HEK293 (cell line): ENCODE results near the gene PACS1.
"Not testable (repeated sequence)": the region's sequence is repeated elsewhere in the genome, so short reads cannot be mapped to it uniquely, and the experiment has no call there.

ENCODE experiments used
- CTCF ChIA-PET: fragments of 350-600 bp; formaldehyde crosslinking; extraction: SDS; loops from one replicate; lab custom pipeline; 2021; ENCODE audit warnings: antibody characterized with exemption; lab: Yijun Ruan, JAX
- POLR2A ChIA-PET: fragments of 300-600 bp; formaldehyde crosslinking; extraction: SDS; loops from one replicate; lab custom pipeline; 2020; ENCODE audit warnings: antibody characterized with exemption, inconsistent platforms; lab: Yijun Ruan, JAX
- H3K27ac ChIP-seq: fragments of 200-500 bp; sonication (Bioruptor generic); 2 replicates; pipeline ENCODE4 v1.5.1; 2014; ENCODE audit warnings: low read depth, low read length, control low read depth, inconsistent platforms; ENCODE audit errors: extremely low read depth
- H3K36me3 ChIP-seq, 2 experiments: fragments of 200-500 bp in 1 of 2; sonication (Bioruptor generic) in 1 of 2; 1 replicate in 1 of 2; 2 replicates in 1 of 2; pipeline ENCODE4 v1.5.1; 2014 to 2017; ENCODE audit warnings: inconsistent platforms in 2 of 2, low read length in 2 of 2; ENCODE audit not compliant: control insufficient read depth in 2 of 2, insufficient read depth in 1 of 2
- H3K4me1 ChIP-seq: fragments of 200-500 bp; sonication (Bioruptor generic); 2 replicates; pipeline ENCODE4 v1.5.1; 2014; ENCODE audit warnings: mild to moderate bottlenecking, low read length, inconsistent platforms; ENCODE audit not compliant: control insufficient read depth, insufficient read depth
- H3K4me3 ChIP-seq: 2 replicates; pipeline ENCODE4 v1.5.1; 2011; ENCODE audit warnings: low read depth, mild to moderate bottlenecking, control low read depth, low read length, moderate library complexity
- H3K9me3 ChIP-seq: fragments of 200-500 bp; sonication (Bioruptor generic); 2 replicates; pipeline ENCODE4 v1.5.1; 2014; ENCODE audit warnings: low read depth, low read length, inconsistent platforms; ENCODE audit not compliant: control insufficient read depth, insufficient read depth
- KLF8 ChIP-seq: fragments of 450-650 bp; formaldehyde crosslinking; IDR thresholded peaks from 2 replicates; pipeline ENCODE4 v1.5.1; 2016; ENCODE audit warnings: missing biosample characterization, missing genetic modification characterization
- SALL2 ChIP-seq: fragments of 450-650 bp; formaldehyde crosslinking; IDR thresholded peaks from 2 replicates; pipeline ENCODE4 v1.5.0; 2017; ENCODE audit warnings: missing biosample characterization, mild to moderate bottlenecking, missing genetic modification characterization, borderline replicate concordance
- ZBTB21 ChIP-seq: fragments of 450-650 bp; formaldehyde crosslinking; IDR thresholded peaks from 2 replicates; pipeline ENCODE4 v1.5.1; 2017; ENCODE audit warnings: missing biosample characterization, missing genetic modification characterization
- ZFP3 ChIP-seq: fragments of 450-650 bp; formaldehyde crosslinking; IDR thresholded peaks from 2 replicates; pipeline ENCODE4 v1.5.1; 2016; ENCODE audit warnings: low read depth, missing biosample characterization, missing genetic modification characterization
- ZFP69B ChIP-seq: fragments of 450-650 bp; formaldehyde crosslinking; IDR thresholded peaks from 2 replicates; pipeline ENCODE4 v1.5.1; 2016; ENCODE audit warnings: missing biosample characterization, missing genetic modification characterization
- ZNF146 ChIP-seq: fragments of 450-650 bp; formaldehyde crosslinking; IDR thresholded peaks from 2 replicates; pipeline ENCODE4 v1.5.1; 2016; ENCODE audit warnings: missing biosample characterization, missing genetic modification characterization
- ZNF16 ChIP-seq: fragments of 450-650 bp; formaldehyde crosslinking; IDR thresholded peaks from 2 replicates; pipeline ENCODE4 v1.5.1; 2016; ENCODE audit warnings: low read depth, missing biosample characterization, missing genetic modification characterization
- ZNF175 ChIP-seq: fragments of 450-650 bp; formaldehyde crosslinking; IDR thresholded peaks from 2 replicates; pipeline ENCODE4 v1.5.1; 2016; ENCODE audit warnings: missing biosample characterization, missing genetic modification characterization
- ZNF202 ChIP-seq: fragments of 450-650 bp; formaldehyde crosslinking; IDR thresholded peaks from 2 replicates; pipeline ENCODE4 v1.5.1; 2016; ENCODE audit warnings: missing biosample characterization, missing genetic modification characterization, borderline replicate concordance
- ZNF214 ChIP-seq: fragments of 450-650 bp; formaldehyde crosslinking; IDR thresholded peaks from 2 replicates; pipeline ENCODE4 v1.5.1; 2017; ENCODE audit warnings: missing biosample characterization, mild to moderate bottlenecking, missing genetic modification characterization, borderline replicate concordance
- ZNF24 ChIP-seq: fragments of 450-650 bp; formaldehyde crosslinking; IDR thresholded peaks from 2 replicates; pipeline ENCODE4 v1.5.1; 2016; ENCODE audit warnings: missing biosample characterization, missing genetic modification characterization
- ZNF248 ChIP-seq: fragments of 450-650 bp; formaldehyde crosslinking; IDR thresholded peaks from 2 replicates; pipeline ENCODE4 v1.5.1; 2017; ENCODE audit warnings: missing biosample characterization, missing genetic modification characterization
- ZNF341 ChIP-seq: fragments of 450-650 bp; formaldehyde crosslinking; IDR thresholded peaks from 2 replicates; pipeline ENCODE4; 2016; ENCODE audit warnings: low read depth, missing biosample characterization, missing genetic modification characterization
- ZNF362 ChIP-seq: fragments of 450-650 bp; formaldehyde crosslinking; IDR thresholded peaks from 2 replicates; pipeline ENCODE4 v1.5.1; 2016; ENCODE audit warnings: missing biosample characterization, missing genetic modification characterization
- ZNF530 ChIP-seq: fragments of 450-650 bp; formaldehyde crosslinking; IDR thresholded peaks from 2 replicates; pipeline ENCODE4 v1.5.1; 2016; ENCODE audit warnings: low read depth, missing biosample characterization, missing genetic modification characterization
- ZNF670 ChIP-seq: fragments of 450-650 bp; formaldehyde crosslinking; IDR thresholded peaks from 2 replicates; pipeline ENCODE4 v1.5.1; 2016; ENCODE audit warnings: missing biosample characterization, missing genetic modification characterization, low read depth
- TF ChIP-seq, protein P1 (sequence below): fragments of 450-650 bp; formaldehyde crosslinking; IDR thresholded peaks from 2 replicates; pipeline ENCODE4 v1.5.1; 2016; ENCODE audit warnings: missing biosample characterization, missing genetic modification characterization
- TF ChIP-seq, protein P2 (sequence below): fragments of 450-650 bp; formaldehyde crosslinking; IDR thresholded peaks from 2 replicates; pipeline ENCODE4 v1.5.1; 2016; ENCODE audit warnings: missing biosample characterization, missing genetic modification characterization

The PACS1 gene

DNA sequence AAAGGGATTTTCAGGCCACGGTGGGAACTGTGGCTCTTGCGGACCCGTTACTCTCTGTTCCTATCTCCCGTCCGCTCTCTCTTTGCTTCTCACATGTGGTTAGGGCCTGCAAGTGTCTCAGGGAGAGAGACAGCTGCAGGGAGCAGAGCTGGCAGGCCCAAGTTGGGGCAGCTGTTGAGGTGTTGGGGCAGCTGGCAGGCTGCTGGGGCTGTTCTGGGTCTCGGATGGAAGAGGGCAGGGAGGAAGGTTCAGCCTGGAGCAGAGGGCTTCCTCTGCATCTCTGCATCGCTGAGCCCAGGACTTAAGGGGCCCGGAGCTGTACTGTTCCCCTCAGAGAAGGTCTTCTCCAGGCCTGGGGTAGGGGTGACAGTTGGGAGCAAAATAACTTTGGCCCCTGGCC lies 205.3 kb downstream of the PACS1 start (continued):
- no peak for TF ChIP-seq ZNF248
- no peak for TF ChIP-seq ZNF16

DNA sequence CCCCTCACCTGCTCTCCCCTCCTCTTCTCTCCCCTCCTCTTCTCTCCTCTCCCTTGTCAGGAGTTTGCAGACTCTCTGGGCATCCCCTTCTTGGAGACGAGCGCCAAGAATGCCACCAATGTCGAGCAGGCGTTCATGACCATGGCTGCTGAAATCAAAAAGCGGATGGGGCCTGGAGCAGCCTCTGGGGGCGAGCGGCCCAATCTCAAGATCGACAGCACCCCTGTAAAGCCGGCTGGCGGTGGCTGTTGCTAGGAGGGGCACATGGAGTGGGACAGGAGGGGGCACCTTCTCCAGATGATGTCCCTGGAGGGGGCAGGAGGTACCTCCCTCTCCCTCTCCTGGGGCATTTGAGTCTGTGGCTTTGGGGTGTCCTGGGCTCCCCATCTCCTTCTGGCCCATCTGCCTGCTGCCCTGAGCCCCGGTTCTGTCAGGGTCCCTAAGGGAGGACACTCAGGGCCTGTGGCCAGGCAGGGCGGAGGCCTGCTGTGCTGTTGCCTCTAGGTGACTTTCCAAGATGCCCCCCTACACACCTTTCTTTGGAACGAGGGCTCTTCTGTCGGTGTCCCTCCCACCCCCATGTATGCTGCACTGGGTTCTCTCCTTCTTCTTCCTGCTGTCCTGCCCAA lies 206.0 kb downstream of the PACS1 start:
- CTCF ChIA-PET = interaction anchor here (0.6 kb wide), 1 partner anchor 163 kb away, joined by 3 read pairs; the partner anchor contains the start of gene MRPL11

DNA sequence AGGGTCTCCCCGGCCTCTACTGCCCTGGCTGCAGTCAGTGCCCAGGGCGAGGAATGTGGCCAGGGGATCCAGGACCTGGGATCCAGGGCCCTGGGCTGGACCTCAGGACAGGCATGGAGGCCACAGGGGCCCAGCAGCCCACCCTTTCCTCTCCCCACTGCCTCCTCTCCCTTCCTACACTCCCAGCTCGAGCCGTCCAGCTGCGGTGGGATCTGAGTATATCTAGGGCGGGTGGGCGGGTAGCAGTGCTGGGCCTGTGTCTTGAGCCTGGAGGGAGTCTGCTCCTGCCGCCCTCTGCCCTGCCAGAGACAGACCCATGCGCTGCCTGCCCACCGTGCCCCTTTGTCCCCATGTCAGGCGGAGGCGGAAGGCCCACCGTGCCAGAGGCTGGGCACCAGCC lies 206.5 kb downstream of the PACS1 start:
- not testable (repeated sequence) for H3K9me3 ChIP-seq, H3K27ac ChIP-seq, H3K4me3 ChIP-seq, H3K4me1 ChIP-seq
- POLR2A ChIA-PET = interaction anchor here (1.6 kb wide), 1 partner anchor 8 kb away, joined by 5 read pairs; the partner anchor contains the start of gene RAB1B
- peaks cover 0 to 49% of the 10 kb centered on the region in 2 experiments; a peak in 2 of 3 replicates for H3K36me3 ChIP-seq
- CTCF ChIA-PET = interaction anchor here (1.0 kb wide), 1 partner anchor 35 kb away, joined by 4 read pairs; no protein-coding TSS in a partner anchor

More for the DNA sequence above, 206.0 kb downstream of the PACS1 start:
- no peak for TF ChIP-seq ZNF670 (tag by site-specific recombination)
- TF ChIP-seq, protein P1, sequence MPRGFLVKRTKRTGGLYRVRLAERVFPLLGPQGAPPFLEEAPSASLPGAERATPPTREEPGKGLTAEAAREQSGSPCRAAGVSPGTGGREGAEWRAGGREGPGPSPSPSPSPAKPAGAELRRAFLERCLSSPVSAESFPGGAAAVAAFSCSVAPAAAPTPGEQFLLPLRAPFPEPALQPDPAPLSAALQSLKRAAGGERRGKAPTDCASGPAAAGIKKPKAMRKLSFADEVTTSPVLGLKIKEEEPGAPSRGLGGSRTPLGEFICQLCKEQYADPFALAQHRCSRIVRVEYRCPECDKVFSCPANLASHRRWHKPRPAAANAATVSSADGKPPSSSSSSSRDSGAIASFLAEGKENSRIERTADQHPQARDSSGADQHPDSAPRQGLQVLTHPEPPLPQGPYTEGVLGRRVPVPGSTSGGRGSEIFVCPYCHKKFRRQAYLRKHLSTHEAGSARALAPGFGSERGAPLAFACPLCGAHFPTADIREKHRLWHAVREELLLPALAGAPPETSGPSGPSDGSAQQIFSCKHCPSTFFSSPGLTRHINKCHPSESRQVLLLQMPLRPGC = no peak
- TF ChIP-seq ZNF341 (tag by site-specific recombination) = peak; percentile 85
- no peak overlapping the region for H3K4me3 ChIP-seq
- H3K36me3 ChIP-seq = peaks cover 0 to 51% of the 10 kb centered on the region in 2 experiments; a peak in 2 of 3 replicates
- POLR2A ChIA-PET = no interaction called here
- H3K4me1 ChIP-seq = no peaks in the 10 kb centered on the region
- no peaks in the 10 kb centered on the region for H3K9me3 ChIP-seq
- H3K27ac ChIP-seq = no peak overlapping the region

- CTCF ChIA-PET = interaction anchor here (1.0 kb wide), 1 partner anchor 35 kb away, joined by 4 read pairs; no protein-coding TSS in a partner anchor
- not testable (repeated sequence) for H3K9me3 ChIP-seq, H3K4me3 ChIP-seq, H3K27ac ChIP-seq, H3K4me1 ChIP-seq
- H3K36me3 ChIP-seq = peaks cover 0 to 44% of the 10 kb centered on the region in 2 experiments; a peak in 1 of 3 replicates
- POLR2A ChIA-PET = interaction anchor here (1.1 to 1.6 kb wide), 2 partner anchors 9 to 12 kb away, joined by 3 to 5 read pairs; partner anchors contain the start of genes RAB1B and YIF1A
Measured at GRCh38 chr11:66277064-66277463, 207.0 kb downstream of the PACS1 start.

- Histone ChIP-seq H3K36me3 (peaks cover 0 to 38% of the 10 kb centered on the region in 2 experiments; a peak in 1 of 3 replicates), H3K27ac (no peak within 1 kb of the TSS), H3K4me1 (no peaks in the 10 kb centered on the region), H3K9me3 (no peaks in the 10 kb centered on the region), H3K4me3 (peak within 1 kb of the TSS; percentile 27)
- CTCF ChIA-PET = interaction anchor here (1.0 kb wide), 2 partner anchors 9 to 34 kb away, joined by 3 to 4 read pairs; partner anchors contain the start of gene RAB1B
- POLR2A ChIA-PET = interaction anchor here (1.1 to 1.6 kb wide), 2 partner anchors 10 to 12 kb away, joined by 3 to 5 read pairs; partner anchors contain the start of genes RAB1B and YIF1A
- TF ChIP-seq SALL2 (tag by site-specific recombination) (no peak), ZFP69B (tag by site-specific recombination) (no peak), ZNF214 (no peak), ZNF24 (tag by site-specific recombination) (no peak), ZNF175 (tag by site-specific recombination) (no peak), ZBTB21 (tag by site-specific recombination) (no peak), ZNF362 (tag by site-specific recombination) (no peak), ZFP3 (tag by site-specific recombination) (no peak), ZNF530 (tag by site-specific recombination) (no peak), ZNF202 (tag by site-specific recombination) (no peak), ZNF146 (tag by site-specific recombination) (no peak), KLF8 (tag by site-specific recombination) (peak; percentile 28; the same call in 1 of the 2 replicates)
- TF ChIP-seq, protein P2, sequence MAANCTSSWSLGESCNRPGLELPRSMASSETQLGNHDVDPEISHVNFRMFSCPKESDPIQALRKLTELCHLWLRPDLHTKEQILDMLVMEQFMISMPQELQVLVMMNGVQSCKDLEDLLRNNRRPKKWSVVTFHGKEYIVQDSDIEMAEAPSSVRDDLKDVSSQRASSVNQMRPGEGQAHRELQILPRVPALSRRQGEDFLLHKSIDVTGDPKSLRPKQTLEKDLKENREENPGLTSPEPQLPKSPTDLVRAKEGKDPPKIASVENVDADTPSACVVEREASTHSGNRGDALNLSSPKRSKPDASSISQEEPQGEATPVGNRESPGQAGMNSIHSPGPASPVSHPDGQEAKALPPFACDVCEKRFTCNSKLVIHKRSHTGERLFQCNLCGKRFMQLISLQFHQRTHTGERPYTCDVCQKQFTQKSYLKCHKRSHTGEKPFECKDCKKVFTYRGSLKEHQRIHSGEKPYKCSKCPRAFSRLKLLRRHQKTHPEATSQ (tag by site-specific recombination) = no peak
Measured at GRCh38 chr11:66277471-66278362, 207.6 kb downstream of the PACS1 start, which contains the start of gene CNIH2. CNIH2 (plus strand) TSS chr11:66278175; CDS start chr11:66278457, 282 bp downstream.
